HepG2 (cell line): ENCODE results near the gene SYT14. TPM values are rescaled to one million over a fixed set of nuclear protein-coding genes. Genes with fewer than 3 reads are reported as not detected.

Experiments used
- ATAC-seq: fragments of 200-7000 bp; cut with Tn5 transposase; 3 replicates; pipeline ENCODE4 v1.9.1; 2020; ENCODE audit warnings: mild to moderate bottlenecking, moderate library complexity
- BruUV-seq: library from RNA; stranded (reverse); fragments of 400-500 nt; replicated peaks from 2 replicates; lab custom pipeline; 2021; lab: Mats Ljungman, UMichigan
- CTCF ChIA-PET: fragments of 300-600 bp; formaldehyde crosslinking; extraction: SDS; loops from one replicate; lab custom pipeline; 2021; ENCODE audit warnings: low total read pairs, inconsistent platforms, low intra/inter-chr PET ratio; lab: Yijun Ruan, JAX
- POLR2A ChIA-PET: fragments of 350-600 bp; sonication (Branson Sonifier 250); formaldehyde crosslinking; loops from one replicate; lab custom pipeline; 2020; ENCODE audit warnings: antibody characterized with exemption, inconsistent platforms; lab: Yijun Ruan, JAX
- DNase-seq: peaks from one replicate; pipeline ENCODE4 v3.0.0-alpha.2; 2015; ENCODE audit warnings: low spot score
- FAIRE-seq: peaks from 3 replicates; lab custom pipeline; 2011; peaks lifted over from hg19 to GRCh38; lab: Jason Lieb, UNC
- H2AFZ ChIP-seq: one replicate; pipeline ENCODE4 v1.6.1; 2011; ENCODE audit warnings: low read length, inconsistent platforms
- H3K27ac ChIP-seq: fragments of 300-600 bp; 3 replicates; pipeline ENCODE4 v1.8.0; 2011; ENCODE audit warnings: mixed run types, mild to moderate bottlenecking, mixed read lengths, low read length, inconsistent platforms; ENCODE audit not compliant: insufficient read depth; ENCODE audit errors: extremely low read length
- H3K27me3 ChIP-seq, 2 experiments: fragments of 200-600 bp in 1 of 2; 2 replicates in 1 of 2; 3 replicates in 1 of 2; pipeline versions ENCODE4 v1.6.0 to v1.8.0; 2011; ENCODE audit warnings: low read length in 2 of 2, mild to moderate bottlenecking in 2 of 2, moderate library complexity in 2 of 2, inconsistent platforms in 1 of 2; ENCODE audit not compliant: insufficient read depth in 2 of 2, control insufficient read depth in 1 of 2
- H3K36me3 ChIP-seq, 2 experiments: fragments of 200-600 bp in 1 of 2; replicated peaks in 1 of 2; 2 replicates in 1 of 2; 3 replicates in 1 of 2; pipeline versions ENCODE4 v1.5.1 to v1.8.0; 2011; ENCODE audit warnings: low read length in 2 of 2, inconsistent platforms in 1 of 2; ENCODE audit not compliant: insufficient read depth in 2 of 2, control insufficient read depth in 1 of 2
- H3K4me1 ChIP-seq: 2 replicates; pipeline ENCODE4 v1.5.1; 2012; ENCODE audit warnings: low read length, inconsistent platforms; ENCODE audit not compliant: insufficient read depth
- H3K4me2 ChIP-seq: 2 replicates; pipeline ENCODE4 v1.6.0; 2011; ENCODE audit warnings: low read depth, low read length, inconsistent platforms
- H3K4me3 ChIP-seq, 3 experiments: fragments of 200-600 bp in 1 of 3; sonication (generic), shearing (Covaris generic) in 1 of 3; replicated peaks in 1 of 3; 2 replicates each; pipeline ENCODE4 v1.5.1; 2011 to 2016; ENCODE audit warnings: low read length in 3 of 3, inconsistent platforms in 2 of 3, low read depth in 2 of 3, mild to moderate bottlenecking in 2 of 3, control low read depth in 1 of 3, mixed read lengths in 1 of 3; ENCODE audit not compliant: insufficient read depth in 1 of 3
- H3K79me2 ChIP-seq: one replicate; pipeline ENCODE4 v1.6.1; 2011; ENCODE audit warnings: low read length, inconsistent platforms; ENCODE audit not compliant: insufficient read depth
- H3K9ac ChIP-seq: 2 replicates; pipeline ENCODE4 v1.6.0; 2011; ENCODE audit warnings: mild to moderate bottlenecking, low read depth, low read length, inconsistent platforms; ENCODE audit not compliant: insufficient read depth
- H3K9me3 ChIP-seq: 2 replicates; pipeline ENCODE4 v1.5.1; 2012; ENCODE audit warnings: mild to moderate bottlenecking, low read length
- H4K20me1 ChIP-seq: 2 replicates; pipeline ENCODE4 v1.6.0; 2011; ENCODE audit warnings: inconsistent platforms, mild to moderate bottlenecking, low read length, moderate library complexity; ENCODE audit not compliant: insufficient read depth
- ETV5 ChIP-seq: IDR thresholded peaks from 2 replicates; pipeline ENCODE4 v1.6.1; 2018; ENCODE audit warnings: missing biosample characterization, missing genetic modification reagents, inconsistent platforms, borderline replicate concordance
- KLF15 ChIP-seq: sonication (generic); formaldehyde crosslinking; IDR thresholded peaks from 2 replicates; pipeline ENCODE4 v1.8.1; 2023; ENCODE audit warnings: borderline replicate concordance, mild to moderate bottlenecking, inconsistent platforms, missing genetic modification reagents, mixed read lengths
- SAFB2 ChIP-seq: sonication (generic); formaldehyde crosslinking; IDR thresholded peaks from 2 replicates; pipeline ENCODE4 v1.5.1; 2020; ENCODE audit warnings: missing genetic modification reagents, low read depth, mild to moderate bottlenecking, borderline replicate concordance
- ZBTB20 ChIP-seq: sonication (generic); formaldehyde crosslinking; IDR thresholded peaks from 2 replicates; pipeline ENCODE4 v1.8.1; 2023; ENCODE audit warnings: missing genetic modification reagents, low read depth, mild to moderate bottlenecking, borderline replicate concordance
- ZNF460 ChIP-seq: sonication (generic); formaldehyde crosslinking; IDR thresholded peaks from 2 replicates; pipeline ENCODE4 v1.5.1; 2020; ENCODE audit warnings: missing genetic modification reagents, mild to moderate bottlenecking, borderline replicate concordance
- WGBS: methylation state at CpG from one replicate; pipeline ENCODE4 v1.1.6; 2017; ENCODE audit warnings: low lambda C conversion rate; 5-methylcytosine and 5-hydroxymethylcytosine counted together
- in situ Hi-C: cut with HindIII; loops from 2 replicates; pipeline ENCODE4 v1.10.0; 2017; ENCODE audit warnings: low pct_unique_long_range_greater_than_20kb; ENCODE audit not compliant: extremely low pct_ligation_motif_present
- intact Hi-C: fragments of 100-400 bp; cut with micrococcal nuclease; formaldehyde crosslinking; loops from one replicate; pipeline ENCODE4 v1.10.0; 2022; ENCODE audit not compliant: unreplicated experiment
- polyA plus RNA-seq, 8 experiments: library from polyadenylated mRNA; depleted of rRNA in 3 of 8; stranded (reverse) in 7 of 8; unstranded in 1 of 8; fragments of >200 nt; fragmentation: Illumina TruSeq in 4 of 8; extraction: Trizol in 4 of 8; gene quantifications; 2 replicates each; pipeline versions ENCODE4 v1.2.1 to v1.2.3, GENCODE V29; 2011 to 2016; ENCODE audit warnings: low read depth in 4 of 8, missing spikeins in 1 of 8, mixed read lengths in 1 of 8; ENCODE audit not compliant: insufficient read depth in 1 of 8
- total RNA-seq, 5 experiments: library from RNA; depleted of rRNA; stranded (reverse); fragments of >200 nt; fragmentation: Illumina TruSeq; extraction: Trizol; gene quantifications; 2 replicates each; pipeline ENCODE4 v1.2.3, GENCODE V29; 2016; ENCODE audit warnings: low read depth in 1 of 5
- TF ChIP-seq, protein P1 (sequence below), 2 experiments: sonication (generic) in 1 of 2; formaldehyde crosslinking in 1 of 2; IDR thresholded peaks; 2 replicates each; pipeline versions ENCODE4 v1.6.1 to v1.9.0; 2014 to 2022; ENCODE audit warnings: antibody characterized with exemption in 1 of 2, borderline replicate concordance in 1 of 2, inconsistent platforms in 1 of 2, low read depth in 1 of 2, missing genetic modification reagents in 1 of 2
- TF ChIP-seq, protein P2 (sequence below): sonication (generic); formaldehyde crosslinking; IDR thresholded peaks from 2 replicates; pipeline ENCODE4 v1.4.0; 2020; ENCODE audit warnings: missing genetic modification reagents, borderline replicate concordance

SYT14 gene
- total and polyA plus RNA-seq, 2 of the 13 experiments (the other 11 are each of a cell fraction or from before 2014, with no cell fraction given), result not detected

DNA sequence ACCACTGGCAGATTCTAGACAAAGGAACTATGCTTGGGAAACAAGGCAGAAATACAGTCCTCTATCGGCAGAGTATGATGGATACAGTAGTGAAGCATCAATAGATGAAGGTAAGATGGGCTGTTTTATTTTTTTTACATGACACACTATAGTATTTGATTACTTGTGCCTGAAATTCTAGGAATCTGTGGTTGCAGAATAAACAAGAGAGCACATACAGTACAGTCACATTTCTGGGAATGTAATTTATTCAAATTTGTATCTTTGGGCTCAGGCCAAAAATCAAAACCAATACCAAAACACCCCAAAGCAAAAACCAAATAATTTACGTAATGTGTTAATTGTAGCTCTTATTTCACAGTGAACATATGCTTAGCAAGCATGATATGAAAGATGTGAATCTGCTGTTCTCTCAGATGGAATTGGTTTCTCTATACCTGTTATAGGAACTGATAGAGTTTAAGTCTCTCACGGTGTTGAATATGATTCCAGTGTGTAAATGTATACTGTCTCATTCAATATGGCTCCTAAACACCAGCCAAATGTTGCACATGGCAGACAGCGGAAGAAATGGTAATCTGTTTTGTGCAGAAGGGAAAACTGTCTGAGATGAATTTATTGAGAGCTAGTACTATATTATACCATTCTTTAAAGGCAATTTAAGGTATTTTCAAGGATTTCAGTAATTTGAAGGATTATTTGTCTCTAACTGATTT lies 83.3 kb downstream of the SYT14 start:
- TF ChIP-seq ZBTB20 (no peak), KLF15 (CRISPR knock-in tag) (no peak), ZNF460 (CRISPR knock-in tag) (no peak), SAFB2 (CRISPR knock-in tag) (no peak), ETV5 (no peak)
- TF ChIP-seq, protein P1, sequence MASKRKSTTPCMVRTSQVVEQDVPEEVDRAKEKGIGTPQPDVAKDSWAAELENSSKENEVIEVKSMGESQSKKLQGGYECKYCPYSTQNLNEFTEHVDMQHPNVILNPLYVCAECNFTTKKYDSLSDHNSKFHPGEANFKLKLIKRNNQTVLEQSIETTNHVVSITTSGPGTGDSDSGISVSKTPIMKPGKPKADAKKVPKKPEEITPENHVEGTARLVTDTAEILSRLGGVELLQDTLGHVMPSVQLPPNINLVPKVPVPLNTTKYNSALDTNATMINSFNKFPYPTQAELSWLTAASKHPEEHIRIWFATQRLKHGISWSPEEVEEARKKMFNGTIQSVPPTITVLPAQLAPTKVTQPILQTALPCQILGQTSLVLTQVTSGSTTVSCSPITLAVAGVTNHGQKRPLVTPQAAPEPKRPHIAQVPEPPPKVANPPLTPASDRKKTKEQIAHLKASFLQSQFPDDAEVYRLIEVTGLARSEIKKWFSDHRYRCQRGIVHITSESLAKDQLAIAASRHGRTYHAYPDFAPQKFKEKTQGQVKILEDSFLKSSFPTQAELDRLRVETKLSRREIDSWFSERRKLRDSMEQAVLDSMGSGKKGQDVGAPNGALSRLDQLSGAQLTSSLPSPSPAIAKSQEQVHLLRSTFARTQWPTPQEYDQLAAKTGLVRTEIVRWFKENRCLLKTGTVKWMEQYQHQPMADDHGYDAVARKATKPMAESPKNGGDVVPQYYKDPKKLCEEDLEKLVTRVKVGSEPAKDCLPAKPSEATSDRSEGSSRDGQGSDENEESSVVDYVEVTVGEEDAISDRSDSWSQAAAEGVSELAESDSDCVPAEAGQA (IDR thresholded peaks at IDR 0.05; ENCODE audit: low read depth), result no peak
- TF ChIP-seq, protein P1 (CRISPR knock-in tag; IDR thresholded peaks at IDR 0.05; ENCODE audit: borderline replicate concordance), result no peak
- TF ChIP-seq, protein P2, sequence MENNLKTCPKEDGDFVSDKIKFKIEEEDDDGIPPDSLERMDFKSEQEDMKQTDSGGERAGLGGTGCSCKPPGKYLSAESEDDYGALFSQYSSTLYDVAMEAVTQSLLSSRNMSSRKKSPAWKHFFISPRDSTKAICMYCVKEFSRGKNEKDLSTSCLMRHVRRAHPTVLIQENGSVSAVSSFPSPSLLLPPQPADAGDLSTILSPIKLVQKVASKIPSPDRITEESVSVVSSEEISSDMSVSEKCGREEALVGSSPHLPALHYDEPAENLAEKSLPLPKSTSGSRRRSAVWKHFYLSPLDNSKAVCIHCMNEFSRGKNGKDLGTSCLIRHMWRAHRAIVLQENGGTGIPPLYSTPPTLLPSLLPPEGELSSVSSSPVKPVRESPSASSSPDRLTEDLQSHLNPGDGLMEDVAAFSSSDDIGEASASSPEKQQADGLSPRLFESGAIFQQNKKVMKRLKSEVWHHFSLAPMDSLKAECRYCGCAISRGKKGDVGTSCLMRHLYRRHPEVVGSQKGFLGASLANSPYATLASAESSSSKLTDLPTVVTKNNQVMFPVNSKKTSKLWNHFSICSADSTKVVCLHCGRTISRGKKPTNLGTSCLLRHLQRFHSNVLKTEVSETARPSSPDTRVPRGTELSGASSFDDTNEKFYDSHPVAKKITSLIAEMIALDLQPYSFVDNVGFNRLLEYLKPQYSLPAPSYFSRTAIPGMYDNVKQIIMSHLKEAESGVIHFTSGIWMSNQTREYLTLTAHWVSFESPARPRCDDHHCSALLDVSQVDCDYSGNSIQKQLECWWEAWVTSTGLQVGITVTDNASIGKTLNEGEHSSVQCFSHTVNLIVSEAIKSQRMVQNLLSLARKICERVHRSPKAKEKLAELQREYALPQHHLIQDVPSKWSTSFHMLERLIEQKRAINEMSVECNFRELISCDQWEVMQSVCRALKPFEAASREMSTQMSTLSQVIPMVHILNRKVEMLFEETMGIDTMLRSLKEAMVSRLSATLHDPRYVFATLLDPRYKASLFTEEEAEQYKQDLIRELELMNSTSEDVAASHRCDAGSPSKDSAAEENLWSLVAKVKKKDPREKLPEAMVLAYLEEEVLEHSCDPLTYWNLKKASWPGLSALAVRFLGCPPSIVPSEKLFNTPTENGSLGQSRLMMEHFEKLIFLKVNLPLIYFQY (CRISPR knock-in tag), result no peak
- H3K9me3 ChIP-seq, result no peaks in the 10 kb centered on the region
- POLR2A ChIA-PET, result no interaction called here
- no peaks in the 10 kb centered on the region for H4K20me1 ChIP-seq
- FAIRE-seq, result no peak
- no peaks in the 10 kb centered on the region for H3K36me3 ChIP-seq
- H3K4me1 ChIP-seq, result no peaks in the 10 kb centered on the region
- no peaks in the 10 kb centered on the region for H3K79me2 ChIP-seq
- no peak for ATAC-seq
- no peaks in the 10 kb centered on the region for H3K27me3 ChIP-seq
- WGBS, result 26% methylated on average over 4 of the region's 4 CpGs
- no peak overlapping the region for H3K4me2 ChIP-seq
- no TSS peak for BruUV-seq
- no peak overlapping the region for H3K9ac ChIP-seq
- intact Hi-C loops (no loop called here), in situ Hi-C loops (no loop called here)
- H2AFZ ChIP-seq, result no peak overlapping the region
- H3K4me3 ChIP-seq, result no peak overlapping the region
- CTCF ChIA-PET, result no interaction called here
- no peak for DNase-seq
- no peak overlapping the region for H3K27ac ChIP-seq
